Measurements from ENCODE around the gene NUTF2.
"Not testable (repeated sequence)": the region's sequence is repeated elsewhere in the genome, so short reads cannot be mapped to it uniquely, and the experiment has no call there.

Gene NUTF2

DNA sequence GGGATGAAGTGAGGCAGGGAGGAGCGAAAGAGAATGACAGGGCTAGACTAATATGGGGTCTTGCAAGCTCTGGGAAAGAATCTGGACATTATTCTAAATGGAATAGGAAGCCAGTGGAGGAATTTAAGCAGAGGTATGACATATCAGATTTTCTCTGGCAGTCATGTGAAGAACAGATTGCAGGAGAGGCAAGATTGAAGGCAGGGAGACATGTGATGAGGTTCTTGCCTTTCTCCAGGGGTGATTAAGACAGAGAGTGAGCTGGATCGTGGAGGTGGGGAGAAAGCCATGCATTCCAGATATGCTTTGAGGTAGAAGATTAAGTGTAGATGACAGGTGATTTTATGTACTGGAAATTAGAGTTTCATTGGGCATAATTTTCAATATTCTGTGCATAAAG is 8.9 kb upstream of the NUTF2 start:
- DNase-seq: no peak

DNA sequence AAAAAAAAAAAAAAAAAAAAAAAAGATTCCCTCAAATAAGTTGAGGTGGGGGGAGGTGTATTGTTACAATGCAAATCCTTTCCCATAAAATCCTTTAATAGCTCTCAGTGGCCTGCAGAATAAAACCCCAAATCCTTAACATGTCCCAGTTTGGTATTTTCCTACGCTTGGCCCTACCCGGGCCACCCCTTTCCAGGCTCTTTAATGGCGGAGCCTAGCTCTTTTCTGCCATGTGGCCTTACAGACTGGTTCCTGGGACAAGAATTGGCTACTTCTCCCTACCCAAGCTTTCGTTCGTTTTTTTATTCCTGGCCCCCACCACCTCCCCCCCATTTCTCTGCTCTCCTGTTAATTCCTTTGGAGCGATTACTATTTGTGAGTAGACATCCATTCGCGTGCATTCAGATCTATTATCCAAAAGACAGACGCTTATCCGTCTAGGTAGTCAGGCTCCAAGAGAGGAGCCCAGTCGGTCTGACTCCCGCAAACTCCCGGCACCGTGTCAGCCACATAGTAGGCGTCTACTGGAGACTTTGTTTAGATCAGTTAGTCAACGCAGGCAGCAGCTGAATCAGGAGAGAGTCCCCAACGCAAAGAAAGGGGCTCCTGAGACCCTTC is 5.4 kb upstream of the NUTF2 start:
- no peak for DNase-seq

DNA sequence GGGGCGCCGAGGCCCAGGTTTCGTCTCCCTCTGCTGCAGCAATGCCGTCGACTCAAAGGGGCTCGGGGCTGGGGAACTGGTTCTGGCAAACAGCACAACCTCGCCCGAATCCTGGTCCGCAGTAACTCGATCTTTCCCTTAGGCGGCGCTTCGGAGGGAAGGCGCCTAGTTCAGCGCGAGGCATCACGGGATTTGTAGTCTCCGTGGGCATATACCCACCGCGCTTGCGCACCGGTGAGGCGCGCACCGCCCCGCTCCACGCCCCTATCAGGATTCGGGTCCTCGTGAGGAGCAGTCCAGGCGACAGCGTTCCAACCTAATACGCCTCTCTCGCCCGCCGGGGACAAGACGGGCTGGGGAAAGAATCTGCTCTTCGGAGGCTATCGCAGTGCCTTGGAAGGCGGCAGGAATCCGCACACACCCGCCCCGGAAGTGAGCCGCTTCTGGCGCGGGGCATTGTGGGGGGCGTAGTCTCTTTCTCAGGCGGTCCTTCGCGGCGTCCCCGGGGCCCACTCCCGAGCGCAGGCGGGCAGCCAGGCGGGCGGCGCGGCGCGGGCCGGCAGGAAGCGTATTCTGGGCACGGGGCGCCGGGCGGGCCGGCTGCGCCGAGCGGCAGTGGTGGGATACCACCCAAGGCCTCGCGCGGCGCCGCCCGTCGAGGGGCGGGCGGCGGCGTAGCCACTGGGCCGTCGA is 4.8 kb upstream of the NUTF2 start, which contains the start of gene THAP11:
TSS of gene THAP11 (plus strand) at position 505 of the 693 bp plus-strand sequence. CDS start 235 bp downstream, outside the sequence.
- peak; percentile 68 to 100 (median 94) for DNase-seq

DNA sequence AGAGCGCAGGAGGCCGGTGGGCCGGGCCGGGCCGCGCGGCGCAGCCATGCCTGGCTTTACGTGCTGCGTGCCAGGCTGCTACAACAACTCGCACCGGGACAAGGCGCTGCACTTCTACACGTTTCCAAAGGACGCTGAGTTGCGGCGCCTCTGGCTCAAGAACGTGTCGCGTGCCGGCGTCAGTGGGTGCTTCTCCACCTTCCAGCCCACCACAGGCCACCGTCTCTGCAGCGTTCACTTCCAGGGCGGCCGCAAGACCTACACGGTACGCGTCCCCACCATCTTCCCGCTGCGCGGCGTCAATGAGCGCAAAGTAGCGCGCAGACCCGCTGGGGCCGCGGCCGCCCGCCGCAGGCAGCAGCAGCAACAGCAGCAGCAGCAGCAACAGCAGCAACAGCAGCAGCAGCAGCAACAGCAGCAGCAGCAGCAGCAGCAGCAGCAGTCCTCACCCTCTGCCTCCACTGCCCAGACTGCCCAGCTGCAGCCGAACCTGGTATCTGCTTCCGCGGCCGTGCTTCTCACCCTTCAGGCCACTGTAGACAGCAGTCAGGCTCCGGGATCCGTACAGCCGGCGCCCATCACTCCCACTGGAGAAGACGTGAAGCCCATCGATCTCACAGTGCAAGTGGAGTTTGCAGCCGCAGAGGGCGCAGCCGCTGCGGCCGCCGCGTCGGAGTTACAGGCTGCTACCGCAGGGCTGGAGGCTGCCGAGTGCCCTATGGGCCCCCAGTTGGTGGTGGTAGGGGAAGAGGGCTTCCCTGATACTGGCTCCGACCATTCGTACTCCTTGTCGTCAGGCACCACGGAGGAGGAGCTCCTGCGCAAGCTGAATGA is 4.0 kb upstream of the NUTF2 start:
- DNase-seq: peak in 12 of 14 donors; percentile 10 to 76 (median 62)

DNA sequence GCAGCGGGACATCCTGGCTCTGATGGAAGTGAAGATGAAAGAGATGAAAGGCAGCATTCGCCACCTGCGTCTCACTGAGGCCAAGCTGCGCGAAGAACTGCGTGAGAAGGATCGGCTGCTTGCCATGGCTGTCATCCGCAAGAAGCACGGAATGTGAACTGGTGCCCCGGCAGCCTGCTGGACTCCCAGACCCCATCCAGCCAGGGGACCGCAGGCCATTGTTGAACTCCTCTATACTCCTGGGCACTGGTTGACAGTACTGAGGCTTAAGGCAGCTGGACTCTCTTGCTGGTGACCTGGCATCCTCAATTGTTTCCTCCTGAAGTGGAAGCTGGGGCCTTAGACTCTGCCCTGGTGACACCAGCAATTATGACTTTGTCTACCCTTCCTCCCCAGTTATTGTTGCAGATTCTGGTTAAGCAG is 3.4 kb upstream of the NUTF2 start:
- peak in 3 of 14 donors; percentile 35 to 49 (median 44) for DNase-seq

DNA sequence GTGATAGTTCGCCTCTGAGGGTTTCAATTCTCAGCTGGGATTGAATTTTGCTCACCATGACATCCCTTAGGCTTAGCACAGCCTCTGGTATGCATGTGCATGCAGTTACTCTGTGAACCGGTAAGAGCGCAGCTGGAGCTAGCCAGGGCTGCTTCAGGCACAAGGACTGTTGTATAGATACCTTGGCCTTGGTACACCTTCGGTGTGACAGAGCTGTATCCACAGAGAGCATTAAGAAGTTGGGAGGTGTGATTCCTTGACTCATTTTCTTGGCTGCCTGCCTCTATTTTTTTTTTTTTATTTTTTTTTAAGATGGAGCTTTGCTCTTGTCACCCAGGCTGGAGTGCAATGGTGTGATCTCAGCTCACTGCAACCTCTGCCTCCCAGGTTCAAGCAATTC is 2.2 kb upstream of the NUTF2 start:
- no peak for DNase-seq

DNA sequence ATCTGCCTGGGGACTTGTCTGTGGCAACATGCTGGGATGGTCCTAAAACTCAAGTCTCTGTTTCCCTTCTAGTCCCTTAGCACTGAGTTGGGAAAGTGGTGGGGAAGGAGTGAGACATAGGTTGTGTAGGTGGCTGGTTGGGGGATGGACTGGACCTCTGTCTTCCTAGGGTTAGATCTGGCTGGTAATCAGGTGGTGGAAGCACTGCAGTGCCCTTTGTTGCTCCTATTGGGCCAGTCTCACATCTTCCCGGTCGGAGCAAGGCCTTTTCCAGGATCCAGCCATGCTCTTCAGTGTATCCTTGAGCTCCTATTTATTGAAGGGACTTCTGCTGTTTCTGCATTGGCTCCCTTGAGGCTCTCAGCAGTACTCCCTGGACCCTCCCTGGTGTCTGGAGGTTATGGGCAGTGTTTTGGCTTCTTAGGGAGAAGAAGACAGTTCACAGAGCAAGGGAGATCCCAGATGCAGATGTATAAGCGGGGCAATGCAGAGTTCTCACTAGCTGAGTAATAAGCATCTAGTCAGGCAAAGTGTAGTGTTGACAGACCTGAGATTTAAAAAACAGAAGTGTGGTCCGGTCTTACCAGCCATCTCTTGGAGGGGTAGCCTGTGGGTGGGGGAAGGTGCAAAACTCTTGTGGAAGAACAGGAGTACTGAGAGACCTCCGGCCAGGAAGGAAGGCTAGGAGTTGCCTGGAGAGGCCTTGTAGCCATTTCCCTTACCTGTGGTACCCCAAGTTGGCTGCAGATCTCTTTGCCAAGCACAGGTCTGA is 1.3 kb upstream of the NUTF2 start:
- no peak for DNase-seq

DNA sequence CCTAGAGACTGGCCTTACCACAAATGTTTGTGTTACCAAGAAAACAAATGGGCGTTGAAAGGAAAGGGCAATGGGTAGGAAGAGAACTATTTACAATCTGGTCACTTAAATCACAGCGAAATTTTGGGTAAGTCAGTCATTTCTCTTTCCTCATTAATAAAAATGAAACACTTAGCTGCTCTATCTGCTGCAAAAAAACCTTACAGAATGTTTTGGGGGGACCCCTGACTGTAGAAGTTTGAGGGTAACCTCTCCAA is 742 bp upstream of the NUTF2 start:
- DNase-seq: no peak

DNA sequence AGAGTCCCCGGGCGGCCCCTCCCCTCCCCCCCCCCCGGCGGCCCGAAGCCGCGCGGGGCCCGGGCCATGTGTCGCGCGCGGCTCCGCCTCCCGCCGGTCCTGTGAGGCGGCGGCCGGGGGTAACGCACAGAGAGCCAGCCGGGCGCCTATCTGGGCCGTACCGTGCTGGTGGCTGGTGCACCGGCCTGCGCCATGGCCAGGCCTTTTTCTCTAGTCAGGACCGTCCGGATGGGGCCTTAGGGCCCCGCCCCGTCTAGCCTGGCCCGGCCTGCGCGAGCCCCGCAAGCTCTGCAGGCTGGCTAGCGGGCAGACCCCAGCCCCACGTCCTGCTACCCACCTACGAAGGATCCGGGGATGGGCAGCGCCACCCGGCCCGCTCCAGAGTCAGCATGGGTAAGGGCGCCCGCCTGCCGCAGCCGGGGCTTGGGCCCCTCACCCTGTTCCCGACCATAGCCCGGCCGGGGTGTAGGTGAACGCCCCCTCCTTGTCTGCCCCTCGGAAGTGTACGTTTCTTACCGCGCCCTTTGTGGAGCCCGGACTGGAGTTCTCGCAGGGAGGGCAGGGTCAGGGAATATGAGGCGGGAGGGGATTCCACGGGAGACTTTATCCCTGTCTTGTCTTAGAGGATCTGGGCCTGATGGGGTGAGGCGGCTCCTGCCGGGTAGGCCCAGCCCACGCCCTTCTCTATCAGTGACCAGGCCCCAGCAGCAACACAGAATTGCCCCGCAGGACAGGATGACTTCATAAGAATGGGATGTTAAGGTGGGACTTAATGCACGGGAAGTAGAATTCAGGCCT is 530 bp downstream of the NUTF2 start, which contains the start of gene CENPT:
TSS of gene CENPT (minus strand) at position 630 of the 798 bp plus-strand sequence. CDS start 13,834 bp downstream, outside the sequence.
- peak in 4 of 14 donors; percentile 57 to 82 (median 70) for DNase-seq

DNA sequence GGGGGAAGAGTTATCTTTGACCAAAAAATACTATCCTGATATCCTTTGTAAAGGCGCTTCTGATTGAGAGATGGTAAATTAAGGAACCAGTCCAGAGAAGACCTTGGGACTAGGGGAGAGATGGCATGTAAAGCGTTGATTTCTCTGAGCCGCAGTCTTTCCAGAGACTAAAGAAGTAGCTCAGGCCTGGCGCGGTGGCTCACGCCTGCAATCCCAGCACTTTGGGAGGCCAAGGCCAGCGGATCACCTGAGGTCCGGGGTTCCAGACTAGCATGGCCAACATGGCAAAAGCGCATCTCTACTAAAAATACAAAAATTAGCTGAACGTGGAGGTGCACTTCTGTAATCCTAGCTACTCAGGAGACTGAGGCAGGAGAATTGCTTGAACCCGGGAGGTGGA is 1.4 kb downstream of the NUTF2 start:
- no peak for DNase-seq

DNA sequence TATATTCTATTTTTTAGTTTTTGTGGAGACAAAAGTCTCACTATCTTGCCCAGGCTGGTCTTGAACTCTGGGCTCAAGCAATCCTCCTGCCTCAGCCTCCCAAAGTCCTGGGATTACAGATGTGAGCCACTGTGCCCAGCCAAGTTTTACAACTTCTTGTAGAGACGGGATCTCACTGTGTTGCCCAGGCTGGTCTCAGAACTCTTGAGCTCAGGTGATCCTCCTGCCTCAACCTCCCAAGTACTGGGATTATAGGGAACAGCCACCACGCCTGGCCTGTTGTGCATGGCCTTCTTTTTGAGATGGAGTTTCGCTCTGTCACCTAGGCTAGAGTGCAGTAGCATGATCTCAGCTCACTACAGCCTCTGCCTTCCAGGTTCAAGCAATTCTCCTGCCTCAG is 6.9 kb downstream of the NUTF2 start:
- DNase-seq: no peak

DNA sequence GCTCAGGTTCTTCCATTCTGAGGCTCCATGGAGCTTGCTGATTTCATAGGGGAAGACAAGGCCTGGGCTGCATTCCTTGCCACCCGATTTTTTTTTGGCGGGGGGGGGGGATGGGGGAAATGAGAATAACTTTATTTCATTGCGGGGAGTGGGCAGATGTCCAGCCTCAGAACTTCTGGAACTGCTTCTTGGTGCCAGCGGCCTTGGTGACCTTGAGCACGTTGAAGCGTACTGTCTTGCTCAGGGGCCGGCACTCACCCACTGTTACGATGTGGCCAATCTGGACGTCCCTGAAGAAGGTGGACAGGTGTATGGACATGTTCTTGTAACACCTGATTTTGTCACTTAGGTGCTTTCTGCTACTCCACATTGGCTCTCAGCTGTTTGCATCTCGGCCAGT is 9.1 kb downstream of the NUTF2 start:
- no peak for DNase-seq

DNA sequence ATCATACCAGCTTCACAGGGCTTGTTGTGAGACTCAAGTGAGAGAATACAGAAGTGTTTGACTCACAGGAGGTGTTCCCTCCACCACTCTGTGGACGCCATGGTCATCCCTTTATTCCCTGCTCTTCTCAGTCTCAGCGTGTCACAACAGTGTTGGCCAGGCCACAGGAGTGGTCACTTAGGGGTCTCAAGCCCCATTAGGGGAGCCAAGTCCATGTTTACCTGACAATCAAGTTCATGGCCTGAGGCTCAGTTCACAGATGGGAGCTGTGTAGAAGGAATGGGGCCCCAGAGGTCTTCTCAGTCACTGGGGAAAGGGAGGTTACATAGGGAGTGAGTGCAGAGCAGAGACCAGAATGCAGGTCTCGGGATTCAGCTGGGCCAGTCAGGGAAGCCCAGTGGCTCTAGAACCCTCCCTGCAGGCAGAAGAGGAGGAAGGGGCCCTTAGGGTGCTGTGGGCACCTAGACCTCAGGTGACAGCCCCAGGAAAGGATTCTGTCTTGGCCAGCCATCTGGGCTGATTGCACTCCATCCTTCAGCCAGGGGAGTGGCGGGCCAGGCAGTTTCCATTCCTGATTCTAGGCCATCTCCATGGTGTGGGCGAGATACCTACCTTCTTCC is 10.3 kb downstream of the NUTF2 start:
- no peak for DNase-seq

DNA sequence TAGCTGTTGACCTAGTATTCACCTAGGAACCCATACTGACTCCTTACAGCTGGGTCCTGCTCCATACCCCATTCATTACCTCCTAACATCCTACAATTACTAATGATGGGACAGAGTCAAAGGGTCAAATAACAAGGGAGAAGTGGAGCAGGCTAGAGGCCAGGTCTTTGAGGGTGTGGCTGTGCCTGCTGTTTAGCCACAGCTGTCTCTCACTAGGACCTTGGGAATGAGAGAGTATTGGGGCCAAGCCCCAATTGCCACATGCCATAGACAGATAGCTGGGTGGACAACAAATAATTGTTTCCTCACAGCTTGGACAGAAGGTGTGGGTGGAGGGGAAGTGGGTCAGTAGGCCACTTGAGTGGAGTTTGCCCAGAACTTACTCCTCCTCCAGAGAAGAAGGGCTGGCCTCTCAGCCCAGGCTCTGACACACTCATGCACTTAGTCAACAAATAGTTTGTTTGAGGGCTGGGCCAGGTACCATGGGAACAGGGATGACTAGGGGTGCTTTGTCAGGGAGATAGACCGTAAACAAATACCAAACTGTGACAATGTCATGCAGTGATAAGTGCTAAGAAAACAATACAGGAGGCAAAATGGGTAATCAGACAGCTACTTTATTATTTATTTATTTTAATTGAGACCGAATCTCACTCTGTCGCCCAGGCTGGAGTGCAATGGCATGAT is 11.0 kb downstream of the NUTF2 start:
- DNase-seq: peak in 5 of 14 donors; percentile 1 to 58 (median 10)

DNA sequence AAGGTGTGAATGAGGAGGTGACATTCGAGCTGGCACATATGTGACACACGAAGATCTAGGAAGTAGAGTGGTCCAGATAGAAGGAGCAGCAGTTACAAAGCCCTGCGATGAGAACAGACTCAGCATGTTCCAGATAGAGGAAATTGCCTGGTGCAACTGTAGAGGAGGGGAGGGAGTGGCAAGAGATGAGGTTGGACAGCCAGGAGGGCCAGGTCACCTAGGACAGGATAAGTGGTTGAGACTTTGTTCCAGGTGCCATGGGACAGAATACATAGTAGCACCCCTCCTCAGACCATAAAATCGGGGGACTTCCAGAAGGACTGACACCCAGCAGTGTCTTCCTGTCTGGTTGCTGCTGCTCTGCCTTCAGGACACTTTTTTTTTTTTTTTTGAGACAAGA is 11.8 kb downstream of the NUTF2 start:
- no peak for DNase-seq

DNA sequence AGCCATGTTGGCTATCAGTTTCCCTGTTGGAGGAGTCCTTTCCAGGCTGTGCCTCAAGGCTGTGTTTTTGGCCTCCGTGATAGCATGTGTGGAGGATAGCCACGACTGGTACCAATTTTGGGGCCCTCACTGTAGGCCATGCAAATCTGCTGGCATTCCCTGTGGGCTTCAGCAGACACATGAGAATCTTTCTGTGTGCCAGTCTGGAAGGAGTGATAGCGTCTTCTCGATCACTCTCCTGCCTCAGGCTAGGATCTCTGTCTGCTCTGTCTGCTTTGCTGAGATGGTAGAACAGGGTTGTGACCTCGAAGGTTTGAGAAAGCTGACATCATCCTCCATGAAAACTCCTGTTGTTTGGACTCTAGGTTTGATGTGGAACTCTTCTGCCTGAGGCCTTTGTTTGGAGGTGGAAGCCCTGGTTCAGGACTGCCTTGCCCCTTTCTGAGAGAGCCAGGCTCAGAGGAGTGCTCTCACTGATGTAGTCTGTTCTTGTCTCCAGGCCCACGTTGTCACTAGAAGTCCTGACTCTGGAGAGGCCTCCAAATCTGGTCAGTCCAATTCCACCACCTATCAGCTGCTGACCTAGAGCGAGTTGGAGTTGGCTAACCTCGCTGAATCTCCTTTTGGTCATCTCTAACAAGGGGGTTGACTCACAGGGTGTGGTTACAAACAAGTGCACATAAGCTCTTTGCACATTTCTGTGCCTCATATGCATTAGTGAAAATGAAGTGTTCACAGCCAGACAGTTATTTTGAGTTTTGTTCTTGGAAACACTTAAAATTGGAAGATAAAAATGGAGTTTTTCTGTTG is 14.1 kb downstream of the NUTF2 start:
- DNase-seq: no peak

DNA sequence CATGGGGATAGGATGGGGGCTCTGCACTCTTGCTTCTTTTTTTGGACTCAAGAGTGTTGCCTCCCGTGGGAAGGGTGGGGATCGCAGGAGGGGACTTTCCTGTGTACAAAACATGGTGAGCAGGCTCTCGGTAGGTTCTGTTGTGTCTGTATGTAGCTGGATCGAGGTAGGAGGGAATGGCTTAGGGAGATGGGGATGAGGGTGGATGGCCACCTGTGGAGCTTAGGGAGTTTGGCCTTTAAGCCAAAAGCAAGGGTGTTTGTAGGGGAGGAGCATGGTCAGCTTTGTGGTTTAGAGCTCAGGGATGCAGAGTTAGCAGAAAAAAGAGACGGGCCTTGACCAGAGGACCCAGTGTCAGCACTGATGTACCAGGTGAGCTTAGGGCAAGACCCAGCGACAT is 15.1 kb downstream of the NUTF2 start:
- DNase-seq: no peak

DNA sequence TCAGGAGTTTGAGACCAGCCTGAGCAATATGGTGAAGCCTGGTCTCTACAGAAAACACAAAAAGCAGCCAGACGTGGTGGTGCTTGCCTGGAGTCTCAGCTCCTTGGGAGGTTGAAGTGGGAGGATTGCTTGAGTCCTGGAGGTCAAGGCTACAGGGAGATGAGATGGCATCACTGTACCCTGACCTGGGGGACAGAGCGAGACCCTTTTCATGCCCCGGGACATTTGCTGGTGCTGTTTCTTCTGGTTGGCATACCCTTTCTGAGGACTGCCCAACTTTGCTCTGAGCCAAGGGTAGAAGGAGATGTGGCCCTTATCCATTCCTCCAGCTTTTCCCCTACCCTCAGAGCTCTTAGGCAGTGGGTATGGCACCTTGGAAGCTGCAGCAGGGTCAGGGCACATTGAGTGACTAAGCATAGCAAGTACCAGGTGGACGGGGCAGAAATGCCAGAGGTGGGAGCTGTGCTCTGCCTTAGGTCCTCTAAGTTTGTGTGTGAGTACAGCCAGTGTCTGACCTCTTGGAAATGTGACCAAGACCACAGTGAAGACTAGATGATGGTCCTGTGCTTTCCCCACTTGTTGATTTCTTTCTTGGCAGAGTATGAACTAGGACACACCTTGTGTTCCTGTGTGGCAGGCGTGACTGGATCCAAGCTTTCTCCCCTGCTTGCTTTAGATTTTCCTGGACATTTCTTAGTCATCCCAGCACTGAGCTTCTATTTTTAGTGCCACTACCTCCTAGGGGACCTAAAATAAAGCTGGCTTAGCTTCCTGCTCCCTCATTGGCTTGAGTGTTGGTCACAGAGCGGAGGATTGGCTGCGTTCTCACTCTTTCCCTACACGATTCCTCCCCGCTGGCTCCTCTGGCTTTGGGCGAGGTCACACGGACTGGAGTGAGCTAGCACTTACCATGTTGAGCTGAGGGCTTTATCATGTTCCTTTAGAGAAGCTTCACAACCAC is 16.2 kb downstream of the NUTF2 start:
- DNase-seq: peak in 3 of 14 donors; percentile 15 to 95 (median 15)

DNA sequence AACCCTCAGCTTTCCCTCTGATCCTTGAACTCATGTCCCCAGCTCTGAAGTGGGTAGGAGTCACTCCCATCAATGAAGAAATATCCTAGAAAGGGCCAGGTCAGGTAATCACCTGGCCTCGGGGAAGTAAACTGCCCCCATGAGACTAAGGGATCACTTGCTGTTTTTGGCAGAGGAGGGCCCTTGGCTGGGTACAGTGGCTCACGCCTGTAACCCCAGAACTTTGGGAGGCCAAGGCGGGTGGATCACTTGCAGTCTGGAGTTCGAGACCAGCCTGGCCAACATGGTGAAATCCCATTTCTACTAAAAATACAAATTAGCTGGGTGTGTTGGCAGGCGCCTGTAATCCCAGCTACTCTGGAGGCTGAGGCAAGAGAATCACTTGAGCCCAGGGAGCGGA is 17.3 kb downstream of the NUTF2 start:
- DNase-seq: not testable (repeated sequence)
